H1 (cell line): Measurements from ENCODE around the gene LMX1A. TPM values are rescaled to one million over a fixed set of nuclear protein-coding genes. Genes with fewer than 3 reads are reported as not detected.
A peak's percentile ranks its signal among the peaks of the same experiment; 100 is the strongest.

ENCODE experiments used
- ASH2L ChIP-seq: fragments of 200-600, 300-600 bp; sonication (generic); IDR thresholded peaks from one replicate; pipeline ENCODE4 v1.7.1; 2017; ENCODE audit warnings: low read length
- ATF2 ChIP-seq: IDR thresholded peaks from 2 replicates; pipeline ENCODE4 v1.6.1; 2012; ENCODE audit warnings: low read length, inconsistent platforms
- CHD1 ChIP-seq: IDR thresholded peaks from 2 replicates; pipeline ENCODE4 v1.6.1; 2012; ENCODE audit warnings: low read depth, low read length, improper control_type of control experiment
- CREB1 ChIP-seq: IDR thresholded peaks from 2 replicates; pipeline ENCODE4 v1.6.1; 2012; ENCODE audit warnings: inconsistent platforms
- EGR1 ChIP-seq: IDR thresholded peaks from 2 replicates; pipeline ENCODE4 v1.6.1; 2011; ENCODE audit warnings: low read depth, low read length, borderline replicate concordance
- EZH2 ChIP-seq: fragments of 200-600 bp; sonication (generic); IDR thresholded peaks from 2 replicates; pipeline ENCODE4 v1.7.1; 2012; ENCODE audit warnings: low read depth, mild to moderate bottlenecking, moderate library complexity, low read length, inconsistent platforms; ENCODE audit not compliant: severe bottlenecking
- FOSL1 ChIP-seq: IDR thresholded peaks from 2 replicates; pipeline ENCODE4 v1.6.1; 2011; ENCODE audit warnings: mild to moderate bottlenecking, low read depth, low read length, moderate library complexity; ENCODE audit not compliant: insufficient read depth
- JUN ChIP-seq: IDR thresholded peaks from 2 replicates; pipeline ENCODE4 v1.6.1; 2011; ENCODE audit warnings: low read depth, mild to moderate bottlenecking, improper control_type of control experiment, low read length
- KDM5A ChIP-seq: fragments of 200-600 bp; IDR thresholded peaks from 2 replicates; pipeline ENCODE4 v1.7.1; 2012; ENCODE audit warnings: mild to moderate bottlenecking, low read length, inconsistent platforms, mixed read lengths
- MAFK ChIP-seq: IDR thresholded peaks from 2 replicates; pipeline ENCODE4 v1.6.1; 2012; ENCODE audit warnings: low read depth, mild to moderate bottlenecking, improper control_type of control experiment, low read length
- RAD21 ChIP-seq, 2 experiments: IDR thresholded peaks in 1 of 2; conservative IDR thresholded peaks in 1 of 2; 2 replicates each; pipeline ENCODE4 v1.6.1; 2011; ENCODE audit warnings: low read depth in 2 of 2, low read length in 2 of 2, improper control_type of control experiment in 1 of 2, inconsistent platforms in 1 of 2, mild to moderate bottlenecking in 1 of 2, moderate library complexity in 1 of 2
- RFX5 ChIP-seq: IDR thresholded peaks from 2 replicates; pipeline ENCODE4 v1.6.1; 2011; ENCODE audit warnings: low read depth, low read length, improper control_type of control experiment, borderline replicate concordance
- RNF2 ChIP-seq: fragments of 200-900, 300-1000 bp; sonication (generic); IDR thresholded peaks from 2 replicates; pipeline ENCODE4 v1.7.1; 2016; ENCODE audit warnings: borderline replicate concordance, low read depth, mild to moderate bottlenecking, antibody characterized with exemption, low read length; ENCODE audit not compliant: poor library complexity, severe bottlenecking; ENCODE audit errors: missing control alignments
- RXRA ChIP-seq: IDR thresholded peaks from 2 replicates; pipeline ENCODE4 v1.6.1; 2011; ENCODE audit warnings: low read depth, mild to moderate bottlenecking, low read length, moderate library complexity; ENCODE audit not compliant: insufficient read depth
- SIN3A ChIP-seq, 2 experiments: IDR thresholded peaks in 1 of 2; conservative IDR thresholded peaks in 1 of 2; 2 replicates each; pipeline ENCODE4 v1.6.1; 2011 to 2012; ENCODE audit warnings: low read length in 2 of 2, improper control_type of control experiment in 1 of 2, low read depth in 1 of 2, mild to moderate bottlenecking in 1 of 2
- SP2 ChIP-seq: IDR thresholded peaks from 2 replicates; pipeline ENCODE4 v1.6.1; 2012; ENCODE audit warnings: mild to moderate bottlenecking, low read length, inconsistent platforms
- SUZ12 ChIP-seq: fragments of 200-600 bp; sonication (generic); IDR thresholded peaks from 2 replicates; pipeline ENCODE4 v1.6.1; 2012; ENCODE audit warnings: mild to moderate bottlenecking, inconsistent platforms, low read length, moderate library complexity, mixed read lengths
- TEAD4 ChIP-seq: IDR thresholded peaks from 2 replicates; pipeline ENCODE4 v1.6.1; 2012; ENCODE audit warnings: low read depth, low read length, inconsistent platforms, mixed read lengths
- polyA plus RNA-seq, 7 experiments: library from polyadenylated mRNA; depleted of rRNA in 3 of 7; stranded (reverse) in 5 of 7; unstranded in 2 of 7; fragments of >200 nt in 5 of 7; fragments of 200-250 nt in 2 of 7; gene quantifications; 1 replicate in 5 of 7; 2 replicates in 1 of 7; 4 replicates in 1 of 7; pipeline versions ENCODE4 v1.2.1 to v1.2.3, GENCODE V29; 2011 to 2013; ENCODE audit warnings: missing spikeins in 2 of 7, mixed read lengths in 2 of 7
- total RNA-seq: library from RNA; stranded (reverse); fragmentation: NEBNext Ultra II Directional; extraction: Animal tissue kit (Norgen Biotek cat#: 25700); gene quantifications from 2 replicates; pipeline ENCODE4 v1.2.1, GENCODE V29; 2021

LMX1A gene
- total and polyA plus RNA-seq, 2 of the 8 experiments (the other 6 are each of a cell fraction or from before 2014, with no cell fraction given): not detected

- TF ChIP-seq TEAD4 (no peak), ASH2L (peak; percentile 41), RFX5 (no peak), SUZ12 (peak; percentile 68), MAFK (no peak), RAD21 (IDR thresholded peaks at IDR 0.05 in 1 of 2, conservative IDR thresholded peaks at IDR 0.05 in 1 of 2; ENCODE audit: low read depth in 2 of 2, low read length in 2 of 2) (no peak), RXRA (no peak), FOSL1 (no peak), SP2 (no peak), EGR1 (no peak), SIN3A (conservative IDR thresholded peaks at IDR 0.05 in 1 of 2, IDR thresholded peaks at IDR 0.05 in 1 of 2; ENCODE audit: low read depth in 1 of 2, low read length in 2 of 2) (no peak), CREB1 (no peak), CHD1 (no peak), ATF2 (no peak), KDM5A (no peak), EZH2 (peak; percentile 70), JUN (no peak), RNF2 (no peak)
- TF ChIP-seq, all 59 proteins: peak for 6
These were observed 120.7 kb downstream of the LMX1A start (continued) for GRCh38 chr1:165235777-165236291.
